HepG2 (cell line): ENCODE measurements around the gene ALX3. TPM values are rescaled to one million over a fixed set of nuclear protein-coding genes. Genes with fewer than 3 reads are reported as not detected.
A peak's percentile ranks its signal among the peaks of the same experiment; 100 is the strongest.

Source experiments
- CREB1 ChIP-seq, 2 experiments: fragments of 450-650 bp in 1 of 2; IDR thresholded peaks; 2 replicates each; pipeline ENCODE4 v1.6.1; 2016 to 2017; ENCODE audit warnings: control low read depth in 1 of 2, mild to moderate bottlenecking in 1 of 2, missing compliant biosample characterization in 1 of 2, missing genetic modification characterization in 1 of 2
- EP300 ChIP-seq, 3 experiments: sonication (generic) in 1 of 3; formaldehyde crosslinking in 1 of 3; IDR thresholded peaks; 2 replicates each; pipeline versions ENCODE4 v1.5.1 to v1.6.1; 2011 to 2020; ENCODE audit warnings: low read depth in 2 of 3, low read length in 2 of 3, borderline replicate concordance in 1 of 3, improper control_type of control experiment in 1 of 3, mild to moderate bottlenecking in 1 of 3, missing genetic modification reagents in 1 of 3, moderate library complexity in 1 of 3
- HNRNPL ChIP-seq: fragments of 200-400 bp; formaldehyde crosslinking; IDR thresholded peaks from 2 replicates; pipeline ENCODE4 v1.6.1; 2017; ENCODE audit warnings: mild to moderate bottlenecking, low read depth, low read length
- HOMEZ ChIP-seq: IDR thresholded peaks from 2 replicates; pipeline ENCODE4 v1.6.1; 2016; ENCODE audit warnings: low read depth
- IRF1 ChIP-seq: sonication (generic); formaldehyde crosslinking; IDR thresholded peaks from 2 replicates; pipeline ENCODE4 v1.4.0; 2020; ENCODE audit warnings: low read depth, mild to moderate bottlenecking, missing genetic modification reagents
- MED13 ChIP-seq: sonication (generic); formaldehyde crosslinking; IDR thresholded peaks from 2 replicates; pipeline ENCODE4 v1.5.0; 2020; ENCODE audit warnings: missing genetic modification reagents
- MXD1 ChIP-seq: sonication (generic); formaldehyde crosslinking; IDR thresholded peaks from 2 replicates; pipeline ENCODE4 v1.4.0; 2020; ENCODE audit warnings: mild to moderate bottlenecking, missing genetic modification reagents
- STAT5B ChIP-seq: sonication (generic); formaldehyde crosslinking; IDR thresholded peaks from 2 replicates; pipeline ENCODE4 v1.4.0; 2020; ENCODE audit warnings: missing genetic modification reagents
- TEAD2 ChIP-seq: sonication (generic); formaldehyde crosslinking; IDR thresholded peaks from 2 replicates; pipeline ENCODE4 v1.9.0; 2021; ENCODE audit warnings: missing genetic modification reagents
- ZBTB1 ChIP-seq: sonication (generic); formaldehyde crosslinking; IDR thresholded peaks from 2 replicates; pipeline ENCODE4 v1.4.0; 2020; ENCODE audit warnings: missing genetic modification reagents, borderline replicate concordance
- ZFP1 ChIP-seq: IDR thresholded peaks from 2 replicates; pipeline ENCODE4 v1.6.1; 2016
- ZNF331 ChIP-seq: sonication (generic); formaldehyde crosslinking; IDR thresholded peaks from 2 replicates; pipeline ENCODE4 v1.4.0; 2020; ENCODE audit warnings: missing genetic modification reagents
- ZNF557 ChIP-seq: sonication (generic); formaldehyde crosslinking; IDR thresholded peaks from 2 replicates; pipeline ENCODE4 v1.4.0; 2020; ENCODE audit warnings: missing genetic modification reagents
- polyA plus RNA-seq, 8 experiments: library from polyadenylated mRNA; depleted of rRNA in 3 of 8; stranded (reverse) in 7 of 8; unstranded in 1 of 8; fragments of >200 nt; fragmentation: Illumina TruSeq in 4 of 8; extraction: Trizol in 4 of 8; gene quantifications; 2 replicates each; pipeline versions ENCODE4 v1.2.1 to v1.2.3, GENCODE V29; 2011 to 2016; ENCODE audit warnings: low read depth in 4 of 8, missing spikeins in 1 of 8, mixed read lengths in 1 of 8; ENCODE audit not compliant: insufficient read depth in 1 of 8
- total RNA-seq, 5 experiments: library from RNA; depleted of rRNA; stranded (reverse); fragments of >200 nt; fragmentation: Illumina TruSeq; extraction: Trizol; gene quantifications; 2 replicates each; pipeline ENCODE4 v1.2.3, GENCODE V29; 2016; ENCODE audit warnings: low read depth in 1 of 5
- TF ChIP-seq, protein P1 (sequence below): sonication (generic); formaldehyde crosslinking; IDR thresholded peaks from 2 replicates; pipeline ENCODE4 v1.4.0; 2020; ENCODE audit warnings: missing genetic modification reagents, borderline replicate concordance
- TF ChIP-seq, protein P2 (sequence below): IDR thresholded peaks from 2 replicates; pipeline ENCODE4 v1.6.1; 2016; ENCODE audit warnings: low read depth, control low read depth
- TF ChIP-seq, protein P3 (sequence below): sonication (generic); formaldehyde crosslinking; IDR thresholded peaks from 2 replicates; pipeline ENCODE4 v1.4.0; 2020; ENCODE audit warnings: missing genetic modification reagents, borderline replicate concordance

Gene ALX3
- total and polyA plus RNA-seq, 2 of the 13 experiments (the other 11 are each of a cell fraction or from before 2014, with no cell fraction given), result not detected

- TF ChIP-seq, protein P1, sequence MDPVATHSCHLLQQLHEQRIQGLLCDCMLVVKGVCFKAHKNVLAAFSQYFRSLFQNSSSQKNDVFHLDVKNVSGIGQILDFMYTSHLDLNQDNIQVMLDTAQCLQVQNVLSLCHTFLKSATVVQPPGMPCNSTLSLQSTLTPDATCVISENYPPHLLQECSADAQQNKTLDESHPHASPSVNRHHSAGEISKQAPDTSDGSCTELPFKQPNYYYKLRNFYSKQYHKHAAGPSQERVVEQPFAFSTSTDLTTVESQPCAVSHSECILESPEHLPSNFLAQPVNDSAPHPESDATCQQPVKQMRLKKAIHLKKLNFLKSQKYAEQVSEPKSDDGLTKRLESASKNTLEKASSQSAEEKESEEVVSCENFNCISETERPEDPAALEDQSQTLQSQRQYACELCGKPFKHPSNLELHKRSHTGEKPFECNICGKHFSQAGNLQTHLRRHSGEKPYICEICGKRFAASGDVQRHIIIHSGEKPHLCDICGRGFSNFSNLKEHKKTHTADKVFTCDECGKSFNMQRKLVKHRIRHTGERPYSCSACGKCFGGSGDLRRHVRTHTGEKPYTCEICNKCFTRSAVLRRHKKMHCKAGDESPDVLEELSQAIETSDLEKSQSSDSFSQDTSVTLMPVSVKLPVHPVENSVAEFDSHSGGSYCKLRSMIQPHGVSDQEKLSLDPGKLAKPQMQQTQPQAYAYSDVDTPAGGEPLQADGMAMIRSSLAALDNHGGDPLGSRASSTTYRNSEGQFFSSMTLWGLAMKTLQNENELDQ (CRISPR knock-in tag), result no peak
- TF ChIP-seq HNRNPL (0 out of 2 replicates have a peak, but pooled peaks have one; percentile 20), MXD1 (CRISPR knock-in tag) (peak; percentile 72; the same call in 1 of the 2 replicates), STAT5B (no peak), ZNF331 (no peak), TEAD2 (no peak), MED13 (CRISPR knock-in tag) (peak; percentile 35; the same call in 1 of the 2 replicates), IRF1 (CRISPR knock-in tag) (peak; percentile 96; the same call in 1 of the 2 replicates), HOMEZ (no peak), ZNF557 (no peak), ZBTB1 (CRISPR knock-in tag) (no peak), ZFP1 (CRISPR knock-in tag) (no peak), CREB1 (IDR thresholded peaks at IDR 0.05) (peak; percentile 9; the same call in 1 of the 2 replicates), CREB1 (CRISPR knock-in tag; IDR thresholded peaks at IDR 0.05) (peak; percentile 72), EP300 (IDR thresholded peaks at IDR 0.05; ENCODE audit: low read depth in 2 of 2, low read length in 2 of 2) (0 out of 4 replicates have a peak, but pooled peaks of 1 of the 2 experiments have one; percentile 49), EP300 (CRISPR knock-in tag; IDR thresholded peaks at IDR 0.05; ENCODE audit: borderline replicate concordance) (no peak)
- TF ChIP-seq, protein P2, sequence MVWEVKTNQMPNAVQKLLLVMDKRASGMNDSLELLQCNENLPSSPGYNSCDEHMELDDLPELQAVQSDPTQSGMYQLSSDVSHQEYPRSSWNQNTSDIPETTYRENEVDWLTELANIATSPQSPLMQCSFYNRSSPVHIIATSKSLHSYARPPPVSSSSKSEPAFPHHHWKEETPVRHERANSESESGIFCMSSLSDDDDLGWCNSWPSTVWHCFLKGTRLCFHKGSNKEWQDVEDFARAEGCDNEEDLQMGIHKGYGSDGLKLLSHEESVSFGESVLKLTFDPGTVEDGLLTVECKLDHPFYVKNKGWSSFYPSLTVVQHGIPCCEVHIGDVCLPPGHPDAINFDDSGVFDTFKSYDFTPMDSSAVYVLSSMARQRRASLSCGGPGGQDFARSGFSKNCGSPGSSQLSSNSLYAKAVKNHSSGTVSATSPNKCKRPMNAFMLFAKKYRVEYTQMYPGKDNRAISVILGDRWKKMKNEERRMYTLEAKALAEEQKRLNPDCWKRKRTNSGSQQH, result no peak
- TF ChIP-seq, protein P3, sequence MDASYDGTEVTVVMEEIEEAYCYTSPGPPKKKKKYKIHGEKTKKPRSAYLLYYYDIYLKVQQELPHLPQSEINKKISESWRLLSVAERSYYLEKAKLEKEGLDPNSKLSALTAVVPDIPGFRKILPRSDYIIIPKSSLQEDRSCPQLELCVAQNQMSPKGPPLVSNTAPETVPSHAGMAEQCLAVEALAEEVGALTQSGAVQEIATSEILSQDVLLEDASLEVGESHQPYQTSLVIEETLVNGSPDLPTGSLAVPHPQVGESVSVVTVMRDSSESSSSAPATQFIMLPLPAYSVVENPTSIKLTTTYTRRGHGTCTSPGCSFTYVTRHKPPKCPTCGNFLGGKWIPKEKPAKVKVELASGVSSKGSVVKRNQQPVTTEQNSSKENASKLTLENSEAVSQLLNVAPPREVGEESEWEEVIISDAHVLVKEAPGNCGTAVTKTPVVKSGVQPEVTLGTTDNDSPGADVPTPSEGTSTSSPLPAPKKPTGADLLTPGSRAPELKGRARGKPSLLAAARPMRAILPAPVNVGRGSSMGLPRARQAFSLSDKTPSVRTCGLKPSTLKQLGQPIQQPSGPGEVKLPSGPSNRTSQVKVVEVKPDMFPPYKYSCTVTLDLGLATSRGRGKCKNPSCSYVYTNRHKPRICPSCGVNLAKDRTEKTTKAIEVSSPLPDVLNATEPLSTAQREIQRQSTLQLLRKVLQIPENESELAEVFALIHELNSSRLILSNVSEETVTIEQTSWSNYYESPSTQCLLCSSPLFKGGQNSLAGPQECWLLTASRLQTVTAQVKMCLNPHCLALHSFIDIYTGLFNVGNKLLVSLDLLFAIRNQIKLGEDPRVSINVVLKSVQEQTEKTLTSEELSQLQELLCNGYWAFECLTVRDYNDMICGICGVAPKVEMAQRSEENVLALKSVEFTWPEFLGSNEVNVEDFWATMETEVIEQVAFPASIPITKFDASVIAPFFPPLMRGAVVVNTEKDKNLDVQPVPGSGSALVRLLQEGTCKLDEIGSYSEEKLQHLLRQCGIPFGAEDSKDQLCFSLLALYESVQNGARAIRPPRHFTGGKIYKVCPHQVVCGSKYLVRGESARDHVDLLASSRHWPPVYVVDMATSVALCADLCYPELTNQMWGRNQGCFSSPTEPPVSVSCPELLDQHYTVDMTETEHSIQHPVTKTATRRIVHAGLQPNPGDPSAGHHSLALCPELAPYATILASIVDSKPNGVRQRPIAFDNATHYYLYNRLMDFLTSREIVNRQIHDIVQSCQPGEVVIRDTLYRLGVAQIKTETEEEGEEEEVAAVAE (CRISPR knock-in tag), result no peak
Measured at GRCh38 chr1:110034451-110035235, 35.8 kb downstream of the ALX3 start, which contains the start of gene STRIP1 (continued).
